Adrenal gland (tissue), 12 donors: ENCODE measurements around the gene PHF21A. TPM values are rescaled to one million over a fixed set of nuclear protein-coding genes. Genes with fewer than 3 reads are reported as not detected.
A peak's percentile ranks its signal among the peaks of the same experiment; 100 is the strongest.

Experiments used
- DNase-seq, 7 donors: peaks; one replicate each; pipeline ENCODE4 v3.0.0-alpha.2; 2019 to 2020
- H3K27ac ChIP-seq, 5 donors: fragments of 200-600 bp; sonication (generic) in 4 of 5; 1 replicate in 3 of 5; 2 replicates in 2 of 5; pipeline versions ENCODE4 v1.5.1 to v1.8.0; 2016 to 2020; ENCODE audit warnings: mild to moderate bottlenecking in 1 of 5
- H3K27me3 ChIP-seq: fragments of 200-600 bp; 2 replicates; pipeline ENCODE4 v1.8.0; 2021
- H3K36me3 ChIP-seq, 2 donors: fragments of 200-600 bp; replicated peaks in 1 of 2; 1 replicate in 1 of 2; 2 replicates in 1 of 2; pipeline versions ENCODE4 v1.5.1 to v1.8.0; 2018 to 2022
- H3K4me1 ChIP-seq, 2 donors: fragments of 200-600 bp; replicated peaks in 1 of 2; 1 replicate in 1 of 2; 2 replicates in 1 of 2; pipeline versions ENCODE4 v1.5.1 to v1.8.0; 2018 to 2021
- H3K4me3 ChIP-seq, 4 donors: fragments of 200-600 bp; sonication (generic) in 3 of 4; one replicate each; pipeline ENCODE4 v1.5.1; 2016 to 2018
- H3K9me3 ChIP-seq, 3 donors: fragments of 200-600 bp; sonication (generic) in 1 of 3; replicated peaks in 1 of 3; 1 replicate in 2 of 3; 2 replicates in 1 of 3; pipeline versions ENCODE4 v1.5.1 to v1.8.0; 2016 to 2021
- CTCF ChIP-seq, 6 experiments: fragments of 450-650 bp in 4 of 6; fragments of 200-600 bp in 2 of 6; sonication (generic) in 1 of 6; IDR thresholded peaks; 1 replicate in 5 of 6; 2 replicates in 1 of 6; pipeline versions ENCODE4 v1.5.1 to v1.8.0; 2016 to 2021; ENCODE audit warnings: antibody characterized with exemption in 6 of 6, mild to moderate bottlenecking in 2 of 6, moderate library complexity in 1 of 6
- POLR2A ChIP-seq, 2 donors: fragments of 450-650 bp; IDR thresholded peaks; one replicate each; pipeline ENCODE4 v1.6.1; 2017; ENCODE audit warnings: antibody characterized with exemption in 2 of 2, mild to moderate bottlenecking in 2 of 2, moderate library complexity in 1 of 2
- WGBS, 4 donors: extraction: QIAGEN DNeasy Blood & Tissue Kit in 2 of 4; methylation state at CpG; one replicate each; pipeline versions ENCODE4 v1.1.5 to v1.1.7; 2013 to 2017; 5-methylcytosine and 5-hydroxymethylcytosine counted together
- intact Hi-C, 2 donors: fragments of 100-400 bp; cut with DNase I; formaldehyde crosslinking; loops; one replicate each; pipeline versions ENCODE4 v1.14.1 to v1.15.0; 2022 to 2023
- polyA plus RNA-seq, 3 donors: library from polyadenylated mRNA; stranded (reverse); fragments of 200-250 nt in 2 of 3; fragments of 350-450 nt in 1 of 3; fragmentation: Illumina TruSeq in 1 of 3; extraction: RNeasy Lipid Tissue Mini Kit (QIAGEN cat#74804) in 1 of 3; gene quantifications; one replicate each; pipeline ENCODE4 v1.2.3, GENCODE V29; 2013 to 2014
- total RNA-seq, 9 donors: library from RNA; depleted of rRNA in 4 of 9; stranded (reverse); fragments of >200 nt in 4 of 9; fragments of 120-200 nt in 1 of 9; fragmentation: NEBNext Ultra II Directional in 1 of 9; extraction: Animal tissue kit (Norgen Biotek cat#: 25700) in 1 of 9; gene quantifications; one replicate each; pipeline versions ENCODE4 v1.1.0 to v1.2.4, GENCODE V29; 2013 to 2023
- donor health status: healthy with polysubstance abuse.
- donor health status: Bipolar disorder and iron deficiency.
- donor health status: DM: yes; HTN: yes; CAD: no.
- donor health status: DM: no; HTN: no; CAD: no.
- donor health status: DM: no; HTN: no; CAD: no.
- donor health status: DM: yes; HTN: yes; CAD: no.

Gene PHF21A
- total and polyA plus RNA-seq, 12 donors, result 28.4 to 85.1 (median 40.0) TPM

GRCh38 chr11:46144741-46145140 is 23.5 kb upstream of the PHF21A start:
- Histone ChIP-seq H3K36me3 (no peaks in the 10 kb centered on the region), H3K4me1 (no peaks in the 10 kb centered on the region), H3K9me3 (no peaks in the 10 kb centered on the region), H3K4me3 (no peak overlapping the region), H3K27ac (no peak overlapping the region), H3K27me3 (no peaks in the 10 kb centered on the region)
- TF ChIP-seq POLR2A (IDR thresholded peaks at IDR 0.05) (no peak), CTCF (IDR thresholded peaks at IDR 0.05) (peak in 1 of 6 experiments; percentile 8)
- intact Hi-C loops, result no loop called here
- 48 to 65% (median 56%) methylated on average over 7 to 8 of the region's 8 CpGs for WGBS, 4 donors
- DNase-seq, result peak; percentile 45 to 72 (median 62)

GRCh38 chr11:46143049-46143806 is 22.0 kb upstream of the PHF21A start:
- no peaks in the 10 kb centered on the region for H3K27me3 ChIP-seq
- DNase-seq, result no peak
- H3K9me3 ChIP-seq, result no peaks in the 10 kb centered on the region
- H3K4me1 ChIP-seq, result no peaks in the 10 kb centered on the region
- H3K4me3 ChIP-seq, result no peak overlapping the region
- TF ChIP-seq CTCF (IDR thresholded peaks at IDR 0.05) (no peak), POLR2A (IDR thresholded peaks at IDR 0.05) (no peak)
- intact Hi-C loops, result no loop called here
- H3K27ac ChIP-seq, result no peak overlapping the region
- 86 to 90% (median 87%) methylated on average over 16 to 31 of the region's 31 CpGs for WGBS, 4 donors
- H3K36me3 ChIP-seq, result no peaks in the 10 kb centered on the region

- Histone ChIP-seq H3K36me3 (no peaks in the 10 kb centered on the region), H3K4me3 (no peak overlapping the region), H3K27ac (no peak overlapping the region), H3K27me3 (no peaks in the 10 kb centered on the region), H3K9me3 (no peaks in the 10 kb centered on the region), H3K4me1 (no peaks in the 10 kb centered on the region)
- TF ChIP-seq POLR2A (IDR thresholded peaks at IDR 0.05) (no peak), CTCF (IDR thresholded peaks at IDR 0.05) (no peak)
- intact Hi-C loops, result no loop called here
- WGBS, 4 donors, result 79 to 83% (median 81%) methylated on average over 11 to 17 of the region's 17 CpGs
- no peak for DNase-seq
These were observed 21.3 kb upstream of the PHF21A start for GRCh38 chr11:46142561-46142960.

GRCh38 chr11:46141597-46141996 is 20.3 kb upstream of the PHF21A start:
- intact Hi-C loops, result no loop called here
- Histone ChIP-seq H3K4me1 (no peaks in the 10 kb centered on the region), H3K27me3 (no peaks in the 10 kb centered on the region), H3K36me3 (no peaks in the 10 kb centered on the region), H3K4me3 (no peak overlapping the region), H3K27ac (no peak overlapping the region), H3K9me3 (no peaks in the 10 kb centered on the region)
- no peak for DNase-seq
- TF ChIP-seq CTCF (IDR thresholded peaks at IDR 0.05), result no peak
- no peak for TF ChIP-seq POLR2A (IDR thresholded peaks at IDR 0.05)
- 93 to 95% (median 94%) methylated on average over 3 of the region's 3 CpGs for WGBS, 4 donors
